Fibroblast of skin of left quadriceps (primary cell): Measurements from ENCODE around the gene NUDT7.

Experiments
- DNase-seq, 2 experiments: peaks; one replicate each; pipeline ENCODE4 v3.0.0-alpha.2; 2013; ENCODE audit warnings: low read depth in 2 of 2

Gene NUDT7

DNA sequence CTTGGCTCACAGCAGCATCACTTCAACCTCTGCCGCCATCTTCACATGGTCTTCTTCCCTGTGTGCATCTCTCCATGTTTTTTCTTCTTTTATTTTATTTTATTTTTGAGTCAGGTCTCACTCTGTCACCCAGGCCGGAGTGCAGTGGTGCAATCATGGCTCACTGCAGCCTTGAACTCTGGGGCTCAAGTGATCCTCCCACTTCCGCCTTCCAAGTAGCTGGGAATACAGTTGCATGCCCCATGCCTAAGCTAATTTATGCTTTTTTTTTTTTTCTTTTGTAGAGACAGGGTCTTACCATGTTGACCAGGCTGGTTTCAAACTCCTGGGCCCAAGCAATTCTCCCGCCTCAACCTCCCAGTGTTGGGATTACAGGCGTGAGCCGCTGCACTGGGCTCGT is 1.9 kb downstream of the NUDT7 start:
- no peak for DNase-seq

GRCh38 chr16:77729951-77730350 is 7.6 kb downstream of the NUDT7 start:
- DNase-seq, result no peak

- DNase-seq, result no peak
Observed at GRCh38 chr16:77732241-77732946, 10.1 kb downstream of the NUDT7 start.

DNA sequence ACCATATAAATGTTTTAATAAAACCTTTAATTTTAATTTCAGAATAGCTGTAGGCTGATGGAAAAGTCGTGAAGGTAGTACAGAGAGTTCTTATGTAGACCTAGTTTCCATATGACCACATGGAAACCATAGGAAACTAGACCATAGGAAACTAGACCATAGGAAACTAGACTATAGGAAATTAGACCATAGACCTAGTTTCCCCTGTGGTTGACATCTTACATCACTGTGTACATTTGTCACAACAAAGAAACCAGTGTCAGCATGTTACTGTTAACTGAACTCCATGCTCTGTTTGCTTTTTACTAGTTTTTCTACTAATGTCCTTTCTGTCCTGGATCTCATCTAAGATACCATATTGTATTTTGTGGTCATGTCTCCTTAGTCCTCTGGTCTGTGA is 14.6 kb downstream of the NUDT7 start:
- no peak for DNase-seq

GRCh38 chr16:77738706-77739558 is 16.6 kb downstream of the NUDT7 start:
- no peak for DNase-seq

GRCh38 chr16:77739559-77739892 is 17.2 kb downstream of the NUDT7 start:
- no peak for DNase-seq

GRCh38 chr16:77744141-77744540 is 21.8 kb downstream of the NUDT7 start:
- no peak for DNase-seq

- DNase-seq, result no peak
Observed at GRCh38 chr16:77745972-77746371, 23.7 kb downstream of the NUDT7 start.

DNA sequence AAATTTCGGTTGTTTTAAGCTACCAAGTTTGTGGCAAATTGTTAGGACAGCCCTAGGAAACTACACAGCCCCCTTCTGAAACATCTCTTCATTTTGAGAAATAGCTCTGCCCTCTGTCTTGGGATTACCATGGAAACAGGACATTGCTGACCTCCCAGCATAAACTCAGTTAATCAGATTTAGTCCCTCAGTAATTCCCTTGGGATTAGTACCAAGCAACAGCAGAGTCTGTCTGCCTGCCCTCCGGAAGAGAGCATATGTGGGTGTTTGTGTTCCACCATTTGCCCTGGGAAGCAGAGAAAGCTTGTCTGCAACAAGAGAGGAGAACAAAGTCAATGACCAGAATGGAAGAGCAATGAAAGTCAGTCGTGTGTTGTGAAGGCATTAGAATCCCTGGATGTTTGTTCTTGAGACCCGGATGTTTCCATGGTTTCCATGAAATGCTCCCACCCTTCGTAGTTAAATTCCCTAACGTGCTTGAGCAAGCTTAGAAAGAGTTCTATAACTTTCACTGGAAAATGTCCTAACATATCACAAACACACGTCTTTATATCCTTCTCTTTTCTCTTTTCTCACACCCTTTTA is 26.2 kb downstream of the NUDT7 start:
- no peak for DNase-seq

GRCh38 chr16:77749415-77749814 is 27.1 kb downstream of the NUDT7 start:
- no peak for DNase-seq

DNA sequence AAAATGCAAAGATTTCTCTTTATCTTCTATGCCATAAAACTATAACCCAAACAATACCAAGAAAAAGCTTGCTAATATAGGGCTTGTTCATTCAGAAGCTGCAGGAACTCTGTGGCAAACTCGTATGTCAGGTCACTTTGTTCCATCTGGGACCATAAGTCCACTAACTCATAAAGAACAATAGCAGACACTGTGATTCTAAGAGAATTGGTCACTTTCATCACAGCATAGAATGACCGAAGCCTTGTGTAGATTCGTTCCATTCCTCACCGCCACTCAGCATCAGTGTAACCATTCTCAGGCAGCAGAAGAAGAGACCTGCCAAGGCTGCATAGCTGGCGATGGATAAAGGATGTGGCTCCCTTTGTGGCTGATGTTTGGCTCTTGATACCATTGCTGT is 35.7 kb downstream of the NUDT7 start:
- DNase-seq, result no peak

DNA sequence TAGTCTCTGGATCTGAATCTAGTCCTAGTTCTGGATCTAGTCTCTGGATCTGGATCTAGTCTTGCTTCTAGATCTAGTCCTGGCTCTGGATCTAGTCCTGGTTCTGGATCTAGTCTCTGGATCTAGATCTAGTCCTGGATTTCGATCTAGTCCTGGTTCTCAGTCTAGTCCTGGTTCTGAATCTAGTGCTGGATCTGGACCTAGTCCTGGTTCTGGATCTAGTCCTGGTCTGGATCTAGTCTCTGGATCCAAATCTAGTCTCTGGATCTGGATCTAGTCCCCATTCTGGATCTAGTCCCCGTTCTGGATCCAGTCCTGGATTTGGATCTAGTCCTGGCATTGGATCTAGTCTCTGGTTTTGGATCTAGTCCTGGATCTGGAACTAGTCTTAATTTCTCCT is 36.2 kb downstream of the NUDT7 start:
- DNase-seq, result no peak

GRCh38 chr16:77759201-77759600 is 36.9 kb downstream of the NUDT7 start:
- no peak for DNase-seq

- no peak for DNase-seq
Observed at GRCh38 chr16:77759821-77760220, 37.5 kb downstream of the NUDT7 start.

DNA sequence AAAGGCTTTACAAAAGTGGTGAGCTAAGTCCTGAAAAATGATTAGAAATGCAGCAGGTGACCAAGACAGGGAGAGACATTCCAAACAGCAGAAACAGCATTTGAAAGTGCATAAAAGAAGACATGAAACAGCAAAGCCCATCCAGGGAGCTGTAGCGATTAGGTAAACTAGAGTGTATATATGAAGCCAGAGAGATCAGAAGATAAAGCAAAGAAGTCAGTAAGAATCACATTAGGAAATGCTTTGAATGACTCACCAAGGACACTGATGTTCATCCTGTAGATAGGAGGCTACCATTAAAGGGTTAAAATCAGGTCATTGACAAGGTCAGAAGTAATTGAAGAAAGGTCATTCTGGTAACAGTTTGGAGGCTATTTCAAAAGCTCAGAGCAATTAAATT is 38.5 kb downstream of the NUDT7 start:
- no peak for DNase-seq

- DNase-seq, result no peak
Observed at GRCh38 chr16:77761204-77761603, 38.9 kb downstream of the NUDT7 start.

- no peak for DNase-seq
Observed at GRCh38 chr16:77762262-77762661, 39.9 kb downstream of the NUDT7 start.

- DNase-seq, result no peak
Observed at GRCh38 chr16:77763994-77764393, 41.7 kb downstream of the NUDT7 start.

DNA sequence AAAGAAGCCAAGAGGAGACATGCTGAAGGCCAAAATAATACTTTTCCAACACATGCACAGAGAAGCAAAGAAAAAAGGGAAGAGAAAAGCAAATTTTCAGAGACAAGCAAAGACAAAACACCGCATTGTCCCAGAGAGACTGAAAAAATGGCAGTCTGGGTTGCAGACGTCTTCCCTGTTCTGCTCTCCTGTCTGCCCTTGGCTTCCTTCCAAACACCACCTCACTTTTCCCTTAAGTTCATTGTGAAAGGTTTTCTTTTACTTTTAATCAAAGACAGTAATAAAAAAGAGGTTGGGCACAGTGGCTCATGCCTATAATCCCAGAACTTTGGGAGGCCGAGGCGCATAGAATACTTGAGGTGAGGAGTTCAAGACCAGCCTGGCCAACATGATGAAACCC is 44.9 kb downstream of the NUDT7 start:
- no peak for DNase-seq

DNA sequence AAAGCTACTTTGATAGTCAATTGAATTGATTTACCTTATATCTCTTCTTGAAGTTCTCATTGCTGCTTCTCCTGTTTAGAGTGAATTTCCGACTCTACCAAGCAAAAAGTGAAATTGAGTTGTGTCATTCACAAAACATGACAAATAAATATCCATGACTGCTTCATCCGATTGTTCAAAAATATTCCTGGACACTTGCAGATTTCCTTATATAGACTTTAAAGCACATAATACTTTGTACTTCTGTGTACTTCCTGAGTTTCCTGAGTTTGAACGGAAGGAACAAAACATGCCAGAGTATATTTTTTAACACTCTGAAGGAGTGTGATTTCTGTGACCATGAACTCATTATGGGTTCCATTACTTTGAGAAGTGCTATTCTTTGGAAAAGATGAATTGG is 45.5 kb downstream of the NUDT7 start:
- DNase-seq, result no peak

DNA sequence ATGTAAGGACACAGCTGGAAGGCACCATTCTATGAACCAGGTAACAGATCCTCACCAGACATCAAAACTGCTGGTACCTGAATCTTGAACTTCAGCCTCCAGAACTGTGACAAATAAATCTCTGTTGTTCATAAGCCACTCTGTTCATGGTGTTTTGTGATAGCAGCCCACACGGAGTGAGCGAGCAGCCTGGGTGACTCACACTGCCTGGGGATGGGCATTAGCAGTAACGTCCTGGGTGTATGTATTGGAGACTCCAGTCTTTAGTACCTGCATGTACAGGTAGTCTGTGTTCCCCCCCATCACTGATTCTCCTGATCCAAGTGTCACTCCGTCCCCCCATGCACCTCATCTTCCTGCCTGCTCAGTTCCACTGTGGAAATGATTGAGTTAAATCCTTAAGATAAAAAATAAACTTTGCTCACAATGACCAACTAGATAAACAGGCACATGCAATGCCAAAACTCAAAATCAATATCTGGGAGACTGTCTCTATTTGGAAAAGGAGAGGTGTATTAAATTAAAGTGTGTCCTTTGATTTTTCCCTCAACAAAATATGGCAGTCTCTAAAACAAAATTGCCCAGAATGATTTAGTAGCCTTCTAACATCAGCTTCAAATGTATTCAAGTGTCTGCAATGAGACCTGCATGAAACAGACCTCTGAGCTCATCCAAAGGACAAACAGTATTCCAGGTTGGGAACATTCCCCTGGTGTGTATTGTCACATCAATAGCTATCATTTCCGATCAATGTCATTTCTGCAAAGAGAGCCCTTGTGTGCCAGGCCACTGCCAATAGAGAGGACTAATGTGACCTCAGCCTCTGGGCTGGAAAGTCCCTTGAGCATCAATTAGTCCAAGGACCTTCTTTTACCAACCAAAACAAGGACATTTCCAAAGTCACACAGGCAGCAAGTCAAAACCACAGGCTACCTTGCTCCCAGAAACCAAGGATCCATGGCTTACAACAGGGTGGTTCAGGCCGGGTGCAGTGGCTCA is 53.9 kb downstream of the NUDT7 start:
- no peak for DNase-seq

DNA sequence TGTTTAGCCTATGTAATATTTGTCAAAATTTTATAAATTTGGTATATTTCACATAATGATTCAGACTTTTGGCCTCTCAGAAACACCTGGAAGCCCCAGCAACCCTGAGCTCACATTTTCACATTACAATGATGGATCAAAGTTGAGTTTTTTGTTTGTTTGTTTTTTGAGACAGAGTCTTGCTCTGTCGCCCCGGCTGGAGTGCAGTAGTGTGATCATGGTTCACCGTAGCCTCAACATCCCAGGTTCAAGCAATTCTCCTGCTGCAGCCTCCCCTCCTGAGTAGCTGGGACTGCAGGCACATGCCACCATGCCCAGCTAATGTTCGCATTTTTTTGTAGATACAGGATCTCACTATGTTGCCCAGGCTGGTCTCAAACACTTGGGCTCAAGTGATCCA is 55.4 kb downstream of the NUDT7 start:
- DNase-seq, result no peak
